ENCODE measurements around the gene TENM3.
"Not testable (repeated sequence)": the region's sequence is repeated elsewhere in the genome, so short reads cannot be mapped to it uniquely, and the experiment has no call there.

TENM3 gene

DNA sequence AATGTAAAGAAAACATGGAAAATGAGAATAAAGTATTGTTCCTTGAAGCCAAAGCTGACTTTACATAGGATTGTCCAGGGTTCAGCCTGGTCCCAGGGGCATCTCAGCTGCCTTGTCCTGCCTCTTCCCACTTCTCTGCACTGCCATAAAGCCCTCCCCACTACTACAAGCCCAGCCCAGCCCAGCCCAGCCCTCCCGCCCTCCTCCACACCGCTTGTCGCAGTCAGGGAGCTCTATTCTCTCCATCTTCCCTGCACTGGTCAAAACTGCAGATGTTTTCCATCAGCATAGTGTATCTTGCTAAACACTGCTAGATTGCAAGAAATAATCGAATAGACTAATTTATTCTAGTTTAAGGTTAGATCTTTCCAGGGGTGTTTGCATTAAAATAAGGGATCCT, 100.3 kb downstream of the TENM3 start:
- no peak for DNase-seq

DNA sequence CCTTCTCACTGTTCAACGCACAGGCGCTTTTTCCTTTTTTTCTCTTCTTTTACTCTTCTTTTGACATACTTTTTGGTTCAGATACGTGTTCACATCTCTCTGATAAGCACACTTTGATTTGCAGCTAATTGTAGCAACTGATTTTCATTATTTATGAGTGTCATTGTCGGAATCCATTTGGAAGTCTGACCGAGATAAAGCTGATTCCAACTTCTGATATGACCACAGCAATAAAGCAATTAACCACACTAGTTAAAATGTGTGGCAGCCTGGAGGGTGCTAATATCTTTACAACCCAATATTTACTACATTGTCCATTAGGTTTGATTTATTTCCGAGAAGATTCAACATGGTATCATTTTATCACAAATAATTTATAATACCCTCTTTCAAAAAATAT, 101.8 kb downstream of the TENM3 start:
- no peak for DNase-seq

DNA sequence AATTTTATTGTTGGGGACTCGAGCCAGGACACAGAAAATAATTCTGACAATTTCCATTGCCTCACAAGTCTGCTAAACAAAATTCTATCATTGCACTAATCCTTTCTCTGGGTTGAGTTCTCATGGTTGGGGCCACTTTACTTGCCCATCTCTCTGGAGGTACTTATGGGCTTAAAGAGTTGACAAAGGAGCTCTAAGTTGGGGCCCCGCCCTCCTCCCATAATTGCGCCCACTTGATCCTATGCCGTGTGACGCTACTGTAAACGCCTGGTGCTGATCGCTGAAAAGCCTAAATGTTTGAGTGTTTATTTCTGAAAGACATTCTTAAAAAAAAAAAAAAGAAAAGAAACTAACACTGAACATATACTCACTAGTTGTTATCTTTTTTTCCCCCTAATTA, 103.0 kb downstream of the TENM3 start:
- no peak for DNase-seq

DNA sequence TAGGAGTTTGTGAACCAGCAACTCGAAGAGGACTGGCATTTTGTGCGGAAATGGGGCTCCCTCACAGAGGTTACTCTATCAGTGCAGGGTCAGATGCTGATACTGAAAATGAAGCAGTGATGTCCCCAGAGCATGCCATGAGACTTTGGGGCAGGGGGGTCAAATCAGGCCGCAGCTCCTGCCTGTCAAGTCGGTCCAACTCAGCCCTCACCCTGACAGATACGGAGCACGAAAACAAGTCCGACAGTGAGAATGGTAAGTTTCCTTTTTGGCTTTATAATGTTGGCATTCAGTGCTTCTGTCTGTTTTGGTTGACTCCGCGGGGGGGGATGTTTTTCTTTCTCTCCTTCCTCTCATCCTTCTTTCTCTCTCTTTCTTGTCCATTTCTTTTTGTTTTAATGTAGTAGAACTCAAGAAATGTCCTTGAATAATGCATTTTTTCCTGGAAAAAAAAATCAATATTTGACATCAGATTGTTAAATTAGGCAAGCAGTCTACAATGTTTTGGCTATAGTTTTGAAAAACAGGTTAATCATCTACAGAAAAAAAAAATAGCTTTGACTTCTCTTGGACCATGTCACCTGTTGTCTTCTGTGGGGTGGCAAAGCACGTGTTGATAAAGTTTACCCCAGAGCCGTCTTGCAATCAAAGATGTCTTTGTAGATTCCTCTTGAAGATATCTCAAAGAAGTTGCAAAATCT, 103.6 kb downstream of the TENM3 start:
- no peak for DNase-seq

GRCh38 chr4:182348779-182349326, 105.7 kb downstream of the TENM3 start:
- DNase-seq = no peak

DNA sequence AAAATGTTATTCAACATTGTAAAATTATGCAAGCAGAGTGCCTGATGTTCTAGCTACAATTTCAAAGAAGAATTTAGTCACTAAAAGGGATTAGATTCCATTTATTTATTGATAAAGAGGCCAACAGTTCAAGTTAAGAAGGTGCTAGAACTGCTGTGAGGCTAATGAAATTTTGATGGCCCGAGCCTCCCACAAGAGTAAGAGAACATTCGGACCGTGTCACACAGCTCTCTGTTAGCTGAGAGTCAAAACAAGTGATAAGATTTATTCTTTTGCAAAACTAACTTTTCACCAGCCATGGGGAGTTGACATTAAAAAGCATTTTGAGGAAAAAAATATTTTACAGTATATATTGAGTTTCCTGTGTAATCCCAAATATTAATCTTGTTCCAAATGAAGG, 106.8 kb downstream of the TENM3 start:
- DNase-seq = no peak

DNA sequence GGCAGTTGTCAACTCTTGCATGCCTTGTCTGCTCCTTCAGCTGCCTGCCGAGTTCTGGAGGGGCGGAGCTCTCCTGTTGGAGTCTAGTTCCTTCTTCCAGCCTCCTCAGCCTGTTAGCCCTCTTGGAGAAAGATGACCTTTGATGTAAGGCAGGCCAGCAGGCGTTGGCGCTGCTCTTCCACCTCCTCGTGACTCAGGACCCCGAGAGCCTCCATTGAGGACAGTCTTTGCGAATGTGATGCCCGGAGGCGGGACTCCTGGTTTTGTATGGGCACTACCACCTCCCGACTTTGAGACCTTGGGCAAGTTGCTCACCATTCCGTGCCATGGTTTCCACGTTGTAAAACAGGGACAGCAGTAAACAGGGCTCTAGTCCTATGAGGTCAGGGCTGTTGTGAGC, 108.3 kb downstream of the TENM3 start:
- no peak for DNase-seq

DNA sequence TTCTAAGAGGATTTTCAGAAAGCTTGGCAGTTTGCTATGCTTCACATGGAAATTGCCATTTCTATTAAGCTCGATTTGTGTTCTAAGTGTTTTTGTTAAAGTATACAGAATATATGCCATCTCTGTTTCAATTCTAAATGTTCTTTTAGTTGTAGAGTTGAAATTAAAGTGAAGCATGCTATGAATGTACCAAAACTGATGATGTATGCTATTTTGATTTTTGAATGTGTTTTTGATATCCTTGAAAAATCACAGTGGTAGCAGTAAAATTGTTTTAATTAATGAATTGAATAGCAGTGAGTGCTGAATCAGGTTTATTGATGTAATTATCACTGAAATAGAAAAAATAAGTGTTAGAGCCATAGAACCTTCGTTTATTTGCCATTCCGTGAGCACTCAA, 110.9 kb downstream of the TENM3 start:
- no peak for DNase-seq

DNA sequence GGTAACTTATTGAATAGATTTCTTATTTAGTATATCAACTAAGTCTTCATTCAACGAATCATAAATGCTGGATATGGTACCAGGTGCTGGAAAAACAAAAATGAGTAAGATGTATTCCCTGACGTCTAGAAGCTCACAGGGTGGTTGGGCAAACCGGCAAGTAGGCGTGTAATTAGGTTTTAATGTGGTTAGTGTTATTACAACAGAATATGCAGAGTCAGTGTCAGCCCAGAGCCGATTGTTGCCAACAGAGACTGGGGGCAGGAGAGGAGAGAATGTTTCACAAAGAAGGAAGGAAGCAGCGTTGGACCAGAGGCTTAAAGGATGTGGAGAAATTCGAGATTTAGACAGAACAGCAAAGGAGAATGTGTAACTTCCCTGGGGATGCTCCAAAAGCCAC, 111.7 kb downstream of the TENM3 start:
- no peak for DNase-seq

DNA sequence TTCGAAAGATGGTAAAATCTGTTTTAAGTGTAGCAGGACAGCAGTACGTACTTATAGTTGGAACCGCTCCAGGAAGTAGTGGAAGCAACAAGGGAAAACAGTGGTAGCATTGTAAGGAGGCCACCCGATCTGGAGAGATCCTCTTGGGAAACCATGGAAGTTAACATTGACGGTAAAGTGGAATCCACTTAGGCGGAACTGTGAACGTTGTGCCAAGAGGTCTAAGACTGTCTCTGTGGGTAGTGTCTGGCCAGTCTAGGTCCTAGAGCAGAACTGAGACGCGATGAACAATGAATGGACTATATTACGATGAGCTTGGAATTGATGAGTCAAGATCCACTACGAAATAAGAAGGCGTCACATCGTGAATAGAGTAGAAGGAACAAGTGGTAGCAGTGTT, 124.0 kb downstream of the TENM3 start:
- DNase-seq = no peak

DNA sequence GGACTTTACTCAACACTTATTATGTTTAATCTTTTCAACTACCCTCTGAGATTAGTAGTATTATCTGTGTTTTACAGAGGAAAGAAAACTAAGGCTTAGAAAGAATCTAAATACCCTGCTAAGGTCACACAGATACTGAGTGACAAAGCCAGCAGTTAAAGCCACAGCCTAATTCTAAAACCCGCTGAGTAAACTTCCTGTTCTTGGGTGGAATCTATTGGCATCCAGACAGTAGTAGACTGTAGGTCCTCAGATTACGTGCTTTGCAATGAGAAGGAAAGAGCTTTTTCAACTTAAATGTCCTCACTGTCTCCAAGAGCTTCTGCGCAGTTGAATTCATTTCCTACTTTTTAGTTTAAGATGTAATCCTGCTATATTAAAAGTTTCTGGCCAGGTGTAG, 126.0 kb downstream of the TENM3 start:
- no peak for DNase-seq

DNA sequence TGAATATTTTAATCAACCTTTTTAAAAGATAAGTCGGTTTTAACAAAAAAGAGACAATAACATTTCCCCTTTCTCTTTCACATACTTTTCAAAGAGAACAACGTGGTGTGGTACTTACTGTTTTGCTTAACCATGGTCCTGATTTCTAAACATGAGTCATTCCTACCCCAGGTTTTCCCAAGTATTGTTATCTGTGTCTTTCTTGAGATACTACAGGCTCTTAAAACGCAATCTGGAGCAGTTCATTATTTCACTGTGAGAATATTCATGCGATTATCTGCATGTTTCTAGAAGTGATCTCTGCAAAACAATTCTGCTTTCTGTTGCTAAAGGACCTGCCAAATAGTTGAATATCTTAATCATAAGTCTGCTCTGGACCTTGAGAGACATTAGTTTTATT, 127.3 kb downstream of the TENM3 start:
- no peak for DNase-seq

DNA sequence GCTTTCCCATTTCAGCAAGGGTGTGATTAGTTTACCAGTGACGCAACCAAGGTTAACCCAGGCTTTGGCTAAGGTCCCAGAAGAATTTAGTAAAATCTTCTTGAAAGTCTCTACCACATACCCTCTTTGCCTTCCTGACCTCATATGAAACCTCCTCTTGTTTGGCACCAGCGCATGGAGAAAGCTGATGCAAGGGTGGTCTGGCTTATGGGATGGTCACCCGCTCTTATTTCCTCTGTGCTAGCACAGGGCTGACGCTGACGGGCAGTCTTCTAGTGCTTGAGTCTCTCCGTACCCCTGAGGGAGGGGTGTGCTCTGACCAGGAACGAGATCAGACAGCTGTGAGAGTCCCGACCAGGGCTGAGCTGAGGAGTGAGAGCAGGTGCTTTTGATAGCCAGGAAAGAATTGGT, 137.6 kb downstream of the TENM3 start:
- no peak for DNase-seq

- DNase-seq = no peak
Measured at GRCh38 chr4:182382941-182383340, 139.7 kb downstream of the TENM3 start.

- DNase-seq = no peak
Measured at GRCh38 chr4:182384631-182385091, 141.5 kb downstream of the TENM3 start.

GRCh38 chr4:182385897-182386296, 142.7 kb downstream of the TENM3 start:
- no peak for DNase-seq

GRCh38 chr4:182386576-182386975, 143.4 kb downstream of the TENM3 start:
- not testable (repeated sequence) for DNase-seq

GRCh38 chr4:182391111-182391684, 148.0 kb downstream of the TENM3 start:
- DNase-seq = no peak

DNA sequence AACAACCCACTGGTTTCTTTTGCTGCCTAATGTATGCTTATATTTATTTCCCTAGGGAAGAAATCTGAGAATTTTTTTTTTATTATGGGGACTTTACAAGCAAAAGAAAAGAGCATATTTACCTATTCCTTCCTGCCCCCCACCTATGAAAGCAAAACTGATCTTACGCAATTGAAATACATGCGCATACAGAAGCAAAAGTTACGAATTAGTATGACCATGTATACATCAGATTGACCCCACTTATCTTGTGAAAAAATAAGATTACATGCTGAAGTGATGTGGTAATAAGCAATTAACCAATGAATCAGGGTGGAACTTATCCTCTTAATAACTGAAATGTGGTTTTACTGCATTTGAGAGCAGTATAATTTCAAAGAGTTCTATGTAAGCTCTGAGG, 151.0 kb downstream of the TENM3 start:
- no peak for DNase-seq

- DNase-seq = no peak
Measured at GRCh38 chr4:182400081-182400480, 156.9 kb downstream of the TENM3 start.

- DNase-seq = no peak
Measured at GRCh38 chr4:182400790-182401189, 157.6 kb downstream of the TENM3 start.

GRCh38 chr4:182404376-182404775, 161.2 kb downstream of the TENM3 start:
- no peak for DNase-seq

DNA sequence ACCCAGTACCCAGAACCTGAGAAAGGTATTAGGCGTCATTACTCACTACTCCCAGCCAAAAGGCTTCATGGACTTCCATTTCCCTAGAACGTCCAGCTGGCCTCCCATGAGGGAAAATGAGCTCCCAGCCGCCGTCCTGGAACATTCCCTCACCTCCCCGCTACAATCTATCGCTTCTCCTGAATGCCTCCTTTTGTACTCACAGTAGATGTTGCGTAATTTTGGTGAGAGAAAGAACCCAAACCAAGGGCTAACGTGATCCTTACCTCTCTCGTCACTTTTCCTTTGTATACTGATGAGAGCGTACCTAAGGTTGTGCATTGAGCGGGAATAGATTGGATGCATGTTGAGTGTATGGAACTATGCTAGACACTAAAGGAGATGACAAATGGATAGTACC, 161.9 kb downstream of the TENM3 start:
- DNase-seq = no peak

DNA sequence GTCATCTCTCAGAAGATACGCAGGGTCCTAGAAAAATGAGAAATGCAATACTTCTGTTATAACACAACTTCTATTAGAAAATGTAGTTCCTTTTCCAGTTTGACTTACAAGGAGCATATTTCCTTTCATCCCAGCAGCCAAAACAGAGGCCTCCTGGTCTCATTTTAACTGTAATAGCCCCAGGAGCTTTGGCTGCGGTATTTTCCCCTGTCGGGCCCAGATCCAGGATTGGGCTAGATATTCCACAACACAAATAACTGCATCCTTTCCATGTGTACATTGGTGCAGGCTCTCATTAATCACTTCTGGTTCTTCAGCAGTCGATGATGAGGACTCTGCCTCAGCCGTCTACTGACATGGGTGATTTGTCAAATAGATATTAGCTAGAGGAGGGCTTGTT, 166.1 kb downstream of the TENM3 start:
- no peak for DNase-seq

- no peak for DNase-seq
Measured at GRCh38 chr4:182411391-182411790, 168.2 kb downstream of the TENM3 start.
